ENCODE measurements around the gene COPG2.

The COPG2 gene

GRCh38 chr7:130486954-130487436 lies 181.6 kb downstream of the COPG2 start:
- TF ChIP-seq REST (IDR thresholded peaks at IDR 0.05; ENCODE audit: low read depth) (no peak), EP300 (IDR thresholded peaks at IDR 0.05; ENCODE audit: borderline replicate concordance) (no peak), TAF1 (IDR thresholded peaks at IDR 0.05; ENCODE audit: low read depth) (no peak), TEAD4 (IDR thresholded peaks at IDR 0.05) (no peak), NFIC (IDR thresholded peaks at IDR 0.05) (no peak), FOXM1 (IDR thresholded peaks at IDR 0.05; ENCODE audit: borderline replicate concordance, low read depth) (no peak), ZBTB7A (IDR thresholded peaks at IDR 0.05; ENCODE audit: low read depth) (no peak), EGR1 (IDR thresholded peaks at IDR 0.05) (no peak), TCF12 (IDR thresholded peaks at IDR 0.05; ENCODE audit: low read depth) (no peak), RAD21 (IDR thresholded peaks at IDR 0.05; ENCODE audit: low read depth) (no peak), MAX (IDR thresholded peaks at IDR 0.05) (no peak), USF1 (IDR thresholded peaks at IDR 0.05) (no peak), CEBPB (IDR thresholded peaks at IDR 0.05) (no peak)

GRCh38 chr7:130486114-130486953 lies 182.2 kb downstream of the COPG2 start:
- no peak for TF ChIP-seq CREB1 (IDR thresholded peaks at IDR 0.05; ENCODE audit: low read depth)
- TF ChIP-seq TAF1 (IDR thresholded peaks at IDR 0.05; ENCODE audit: low read depth) = peak; percentile 87
- TF ChIP-seq MAX (IDR thresholded peaks at IDR 0.05) = peak; percentile 96
- peak; percentile 34; the same call in 1 of the 2 replicates for TF ChIP-seq NFIC (IDR thresholded peaks at IDR 0.05)
- TF ChIP-seq TCF12 (IDR thresholded peaks at IDR 0.05; ENCODE audit: low read depth) = peak; percentile 67
- TF ChIP-seq YY1 (IDR thresholded peaks at IDR 0.05; ENCODE audit: low read depth) = peak; percentile 86
- TF ChIP-seq REST (IDR thresholded peaks at IDR 0.05; ENCODE audit: low read depth) = no peak
- TF ChIP-seq FOXM1 (IDR thresholded peaks at IDR 0.05; ENCODE audit: borderline replicate concordance, low read depth) = no peak
- TF ChIP-seq USF1 (IDR thresholded peaks at IDR 0.05) = peak; percentile 68
- no peak for TF ChIP-seq CEBPB (IDR thresholded peaks at IDR 0.05)
- TF ChIP-seq TEAD4 (IDR thresholded peaks at IDR 0.05) = peak; percentile 38; the same call in 1 of the 2 replicates
- TF ChIP-seq EGR1 (IDR thresholded peaks at IDR 0.05) = peak; percentile 59
- TF ChIP-seq RAD21 (IDR thresholded peaks at IDR 0.05; ENCODE audit: low read depth) = peak; percentile 58
- 0 out of 2 replicates have a peak, but pooled peaks have one; percentile 26 for TF ChIP-seq EP300 (IDR thresholded peaks at IDR 0.05; ENCODE audit: borderline replicate concordance)
- TF ChIP-seq ZBTB7A (IDR thresholded peaks at IDR 0.05; ENCODE audit: low read depth) = 0 out of 2 replicates have a peak, but pooled peaks have one; percentile 27

GRCh38 chr7:130485734-130486113 lies 182.8 kb downstream of the COPG2 start:
- no peak for TF ChIP-seq EGR1 (IDR thresholded peaks at IDR 0.05)
- no peak for TF ChIP-seq YY1 (IDR thresholded peaks at IDR 0.05; ENCODE audit: low read depth)
- TF ChIP-seq CEBPB (IDR thresholded peaks at IDR 0.05) = peak; percentile 95
- TF ChIP-seq TCF12 (IDR thresholded peaks at IDR 0.05; ENCODE audit: low read depth) = no peak

- no peak for TF ChIP-seq REST (IDR thresholded peaks at IDR 0.05; ENCODE audit: low read depth)
Measured at GRCh38 chr7:130483031-130483430, 185.5 kb downstream of the COPG2 start.

Data from Ishikawa (cell line).